H1 (cell line): ENCODE data around the gene RANGRF. TPM values are rescaled to one million over a fixed set of nuclear protein-coding genes. Genes with fewer than 3 reads are reported as not detected.

Source experiments
- CTCF ChIA-PET: fragments of 300-600 bp; sonication (Branson Sonifier 250); formaldehyde crosslinking; loops from one replicate; lab custom pipeline; 2021; ENCODE audit not compliant: partially characterized antibody; lab: Charles Lee
- POLR2A ChIA-PET: fragments of 300-600 bp; sonication (Branson Sonifier 250); formaldehyde crosslinking; loops from one replicate; lab custom pipeline; 2021; ENCODE audit warnings: inconsistent platforms; ENCODE audit not compliant: partially characterized antibody; lab: Charles Lee
- DNase-seq, 2 experiments: peaks; one replicate each; pipeline versions ENCODE4 v3.0.0 to v3.0.0-alpha.2; 2010 to 2022; ENCODE audit warnings: low spot score in 2 of 2, low read depth in 1 of 2, mixed read lengths in 1 of 2
- FAIRE-seq: peaks from 2 replicates; lab custom pipeline; 2011; peaks lifted over from hg19 to GRCh38; lab: Jason Lieb, UNC
- H2AFZ ChIP-seq: 2 replicates; pipeline ENCODE4 v1.8.1; 2012; ENCODE audit warnings: low read length, inconsistent platforms
- H2AK5ac ChIP-seq: 2 replicates; pipeline ENCODE4 v1.6.1; 2013; ENCODE audit warnings: low read depth, low read length
- H2BK120ac ChIP-seq: replicated peaks from 2 replicates; pipeline ENCODE3; 2013; ENCODE audit warnings: low read depth, low read length, inconsistent platforms
- H2BK12ac ChIP-seq: 2 replicates; pipeline ENCODE4 v1.6.1; 2013; ENCODE audit warnings: low read depth, low read length
- H2BK15ac ChIP-seq: 2 replicates; pipeline ENCODE4 v1.6.1; 2013; ENCODE audit warnings: low read length
- H2BK20ac ChIP-seq: 2 replicates; pipeline ENCODE4 v1.6.1; 2013; ENCODE audit warnings: low read length
- H2BK5ac ChIP-seq: 2 replicates; pipeline ENCODE4 v1.6.1; 2013; ENCODE audit warnings: low read depth, low read length
- H3K14ac ChIP-seq: 2 replicates; pipeline ENCODE4 v1.6.1; 2013; ENCODE audit warnings: inconsistent platforms; ENCODE audit not compliant: insufficient read length
- H3K18ac ChIP-seq: 2 replicates; pipeline ENCODE4 v1.6.1; 2013; ENCODE audit warnings: low read length; ENCODE audit errors: extremely low read depth
- H3K23ac ChIP-seq: 2 replicates; pipeline ENCODE4 v1.6.1; 2013; ENCODE audit warnings: inconsistent platforms; ENCODE audit not compliant: insufficient read length
- H3K23me2 ChIP-seq: 2 replicates; pipeline ENCODE4 v1.6.1; 2013; ENCODE audit warnings: low read depth, low read length
- H3K27ac ChIP-seq: 2 replicates; pipeline ENCODE4 v1.6.1; 2011; ENCODE audit warnings: low read depth, low read length, inconsistent platforms
- H3K27me3 ChIP-seq, 4 experiments: replicated peaks in 1 of 4; 1 replicate in 1 of 4; 2 replicates in 3 of 4; pipeline versions ENCODE4 v1.6.1 to v1.8.1; 2011 to 2013; ENCODE audit warnings: low read length in 3 of 4, mild to moderate bottlenecking in 3 of 4, inconsistent platforms in 2 of 4, mixed read lengths in 2 of 4, moderate library complexity in 1 of 4; ENCODE audit not compliant: control insufficient read depth in 3 of 4, insufficient read depth in 3 of 4; ENCODE audit errors: extremely low read depth in 1 of 4
- H3K36me3 ChIP-seq, 4 experiments: 2 replicates each; pipeline versions ENCODE4 v1.6.1 to v1.8.1; 2011 to 2013; ENCODE audit warnings: mild to moderate bottlenecking in 4 of 4, low read length in 3 of 4, moderate library complexity in 2 of 4, control low read depth in 1 of 4, inconsistent platforms in 1 of 4; ENCODE audit not compliant: insufficient read depth in 4 of 4, control insufficient read depth in 2 of 4
- H3K4ac ChIP-seq: replicated peaks from 2 replicates; pipeline ENCODE3; 2013; ENCODE audit warnings: low read length, low read depth, mixed read lengths, inconsistent platforms; ENCODE audit not compliant: insufficient read length
- H3K4me1 ChIP-seq, 4 experiments: replicated peaks in 1 of 4; 1 replicate in 1 of 4; 2 replicates in 3 of 4; pipeline versions ENCODE4 v1.6.1 to v1.8.1; 2011 to 2013; ENCODE audit warnings: low read length in 3 of 4, inconsistent platforms in 2 of 4, mixed read lengths in 1 of 4; ENCODE audit not compliant: insufficient read depth in 4 of 4, control insufficient read depth in 3 of 4
- H3K4me2 ChIP-seq, 2 experiments: 2 replicates each; pipeline versions ENCODE4 v1.6.1 to v1.8.1; 2011 to 2013; ENCODE audit warnings: low read depth in 2 of 2, low read length in 2 of 2, control low read depth in 1 of 2, inconsistent platforms in 1 of 2, mild to moderate bottlenecking in 1 of 2; ENCODE audit not compliant: insufficient read depth in 1 of 2
- H3K4me3 ChIP-seq, 4 experiments: fragments of 200-600, 300-600 bp in 1 of 4; sonication (generic), shearing (Covaris generic), sonication (Bioruptor Twin) in 1 of 4; 2 replicates each; pipeline versions ENCODE4 v1.5.1 to v1.8.1; 2011 to 2016; ENCODE audit warnings: low read length in 4 of 4, low read depth in 3 of 4, control low read depth in 2 of 4, inconsistent platforms in 2 of 4, mild to moderate bottlenecking in 2 of 4, mixed read lengths in 1 of 4, moderate library complexity in 1 of 4; ENCODE audit not compliant: insufficient read depth in 2 of 4; ENCODE audit errors: extremely low read depth in 1 of 4
- H3K56ac ChIP-seq: replicated peaks from 2 replicates; pipeline ENCODE3; 2013; ENCODE audit warnings: low read depth, mild to moderate bottlenecking, mixed read lengths, low read length, inconsistent platforms; ENCODE audit not compliant: insufficient read length
- H3K79me1 ChIP-seq: 2 replicates; pipeline ENCODE4 v1.6.1; 2013; ENCODE audit warnings: low read depth, low read length, control low read depth
- H3K79me2 ChIP-seq, 2 experiments: 2 replicates each; pipeline versions ENCODE4 v1.6.1 to v1.8.1; 2012 to 2013; ENCODE audit warnings: low read length in 2 of 2, mild to moderate bottlenecking in 2 of 2, inconsistent platforms in 1 of 2; ENCODE audit not compliant: insufficient read depth in 2 of 2, control insufficient read depth in 1 of 2
- H3K9ac ChIP-seq, 4 experiments: replicated peaks in 1 of 4; 1 replicate in 1 of 4; 2 replicates in 3 of 4; pipeline versions ENCODE4 v1.6.1 to v1.8.1; 2011 to 2013; ENCODE audit warnings: low read depth in 3 of 4, low read length in 3 of 4, control low read depth in 2 of 4, mild to moderate bottlenecking in 2 of 4, moderate library complexity in 2 of 4, inconsistent platforms in 1 of 4; ENCODE audit errors: extremely low read depth in 1 of 4
- H3K9me3 ChIP-seq, 2 experiments: 2 replicates each; pipeline versions ENCODE4 v1.6.1 to v1.8.1; 2012 to 2013; ENCODE audit warnings: mild to moderate bottlenecking in 2 of 2, moderate library complexity in 2 of 2, control low read depth in 1 of 2, inconsistent platforms in 1 of 2, low read depth in 1 of 2, low read length in 1 of 2, mixed read lengths in 1 of 2; ENCODE audit not compliant: insufficient read depth in 2 of 2
- H4K20me1 ChIP-seq, 2 experiments: replicated peaks in 1 of 2; 2 replicates each; pipeline versions ENCODE3 to v1.8.1; 2011 to 2013; ENCODE audit warnings: inconsistent platforms in 2 of 2, low read length in 2 of 2, mild to moderate bottlenecking in 1 of 2; ENCODE audit not compliant: insufficient read depth in 2 of 2, control insufficient read depth in 1 of 2
- H4K5ac ChIP-seq: 2 replicates; pipeline ENCODE4 v1.6.1; 2013; ENCODE audit warnings: low read length, low read depth, mixed read lengths, inconsistent platforms; ENCODE audit not compliant: insufficient read length
- H4K8ac ChIP-seq: 2 replicates; pipeline ENCODE4 v1.8.0; 2013; ENCODE audit warnings: mild to moderate bottlenecking, moderate library complexity, low read length, inconsistent platforms; ENCODE audit not compliant: insufficient read depth; ENCODE audit errors: extremely low read depth
- H4K91ac ChIP-seq: replicated peaks from 2 replicates; pipeline ENCODE3; 2013; ENCODE audit warnings: low read length, mixed read lengths, inconsistent platforms; ENCODE audit not compliant: insufficient read length
- ATF2 ChIP-seq: IDR thresholded peaks from 2 replicates; pipeline ENCODE4 v1.6.1; 2012; ENCODE audit warnings: low read length, inconsistent platforms
- CBX5 ChIP-seq: fragments of 300-800, 300-1000 bp; sonication (generic); IDR thresholded peaks from 2 replicates; pipeline ENCODE4 v1.7.1; 2016; ENCODE audit warnings: antibody characterized with exemption, low read length, low read depth
- CREB1 ChIP-seq: IDR thresholded peaks from 2 replicates; pipeline ENCODE4 v1.6.1; 2012; ENCODE audit warnings: inconsistent platforms
- E2F6 ChIP-seq: IDR thresholded peaks from 2 replicates; pipeline ENCODE4 v1.6.1; 2012; ENCODE audit warnings: inconsistent platforms
- EZH2 ChIP-seq: fragments of 200-600 bp; sonication (generic); IDR thresholded peaks from 2 replicates; pipeline ENCODE4 v1.7.1; 2012; ENCODE audit warnings: low read depth, mild to moderate bottlenecking, moderate library complexity, low read length, inconsistent platforms; ENCODE audit not compliant: severe bottlenecking
- MAX ChIP-seq: IDR thresholded peaks from 2 replicates; pipeline ENCODE4 v1.6.1; 2012; ENCODE audit warnings: inconsistent platforms
- SAP30 ChIP-seq: fragments of 300-600 bp; sonication (generic); IDR thresholded peaks from 2 replicates; pipeline ENCODE4 v1.7.1; 2012; ENCODE audit warnings: low read length, moderate library complexity, mild to moderate bottlenecking, inconsistent platforms; ENCODE audit not compliant: insufficient read depth, insufficient replicate concordance
- SIN3A ChIP-seq, 2 experiments: IDR thresholded peaks in 1 of 2; conservative IDR thresholded peaks in 1 of 2; 2 replicates each; pipeline ENCODE4 v1.6.1; 2011 to 2012; ENCODE audit warnings: low read length in 2 of 2, improper control_type of control experiment in 1 of 2, low read depth in 1 of 2, mild to moderate bottlenecking in 1 of 2
- SRF ChIP-seq: IDR thresholded peaks from 2 replicates; pipeline ENCODE4 v1.6.1; 2011; ENCODE audit warnings: mild to moderate bottlenecking, low read depth, low read length, moderate library complexity
- TAF1 ChIP-seq: IDR thresholded peaks from 2 replicates; pipeline ENCODE4 v1.6.1; 2011; ENCODE audit warnings: mild to moderate bottlenecking, low read depth, low read length
- WGBS, 2 experiments: shearing (Covaris generic) in 1 of 2; methylation state at CpG; one replicate each; pipeline versions ENCODE4 v1.1.6 to v1.1.7; 2013 to 2015; ENCODE audit warnings: low lambda C conversion rate in 2 of 2, mixed read lengths in 2 of 2, inconsistent platforms in 1 of 2, low coverage in 1 of 2, missing lambda C conversion rate in 1 of 2; ENCODE audit not compliant: insufficient replicate concordance in 2 of 2, insufficient coverage in 1 of 2, insufficient read length in 1 of 2; ENCODE audit errors: extremely low coverage in 1 of 2, missing lambda C conversion rate in 1 of 2; 5-methylcytosine and 5-hydroxymethylcytosine counted together
- polyA plus RNA-seq, 7 experiments: library from polyadenylated mRNA; depleted of rRNA in 3 of 7; stranded (reverse) in 5 of 7; unstranded in 2 of 7; fragments of >200 nt in 5 of 7; fragments of 200-250 nt in 2 of 7; gene quantifications; 1 replicate in 5 of 7; 2 replicates in 1 of 7; 4 replicates in 1 of 7; pipeline versions ENCODE4 v1.2.1 to v1.2.3, GENCODE V29; 2011 to 2013; ENCODE audit warnings: missing spikeins in 2 of 7, mixed read lengths in 2 of 7
- total RNA-seq: library from RNA; stranded (reverse); fragmentation: NEBNext Ultra II Directional; extraction: Animal tissue kit (Norgen Biotek cat#: 25700); gene quantifications from 2 replicates; pipeline ENCODE4 v1.2.1, GENCODE V29; 2021

RANGRF gene
- total and polyA plus RNA-seq, 2 of the 8 experiments (the other 6 are each of a cell fraction or from before 2014, with no cell fraction given): 36.9 to 49.6 TPM

- no peak overlapping the region for H3K4me3 ChIP-seq
- no peak overlapping the region for H2AK5ac ChIP-seq
- H3K36me3 ChIP-seq: no peaks in the 10 kb centered on the region
- peaks cover 2 to 10% (median 5%) of the 10 kb centered on the region in 4 experiments; a peak in 6 of 7 replicates for H3K4me1 ChIP-seq
- H2BK120ac ChIP-seq: no peak overlapping the region
- H4K5ac ChIP-seq: no peak overlapping the region
- H3K23ac ChIP-seq: no peak overlapping the region
- TF ChIP-seq SIN3A (conservative IDR thresholded peaks at IDR 0.05 in 1 of 2, IDR thresholded peaks at IDR 0.05 in 1 of 2; ENCODE audit: low read depth in 1 of 2, low read length in 2 of 2) (no peak), SRF (no peak), CREB1 (no peak), SAP30 (no peak), CBX5 (no peak), ATF2 (no peak), E2F6 (0 out of 2 replicates have a peak, but pooled peaks have one; percentile 6), MAX (0 out of 2 replicates have a peak, but pooled peaks have one; percentile 20), EZH2 (no peak), TAF1 (0 out of 2 replicates have a peak, but pooled peaks have one; percentile 13)
- no peaks in the 10 kb centered on the region for H4K20me1 ChIP-seq
- WGBS, 2 experiments: 77% methylated on average over 5 of the region's 5 CpGs; no CpG with 5 or more reads in 1 of the 2 experiments
- CTCF ChIA-PET: interaction anchor here (0.9 to 7.7 kb wide), 8 partner anchors 7 to 246 kb away, joined by 3 to 56 read pairs (median 3); partner anchors contain the start of gene KRABD2
- H2BK5ac ChIP-seq: no peak overlapping the region
- H3K56ac ChIP-seq: no peak overlapping the region
- no peak for DNase-seq
- H2BK15ac ChIP-seq: no peak overlapping the region
- no peaks in the 10 kb centered on the region for H3K27me3 ChIP-seq
- POLR2A ChIA-PET: interaction anchor here (0.8 to 8.4 kb wide), 13 partner anchors 12 to 166 kb away, joined by 3 to 66 read pairs (median 7); partner anchors contain the start of genes CTC1, KRABD2, RANGRF and RPL26
- FAIRE-seq: peak; percentile 45
- H3K79me1 ChIP-seq: no peaks in the 10 kb centered on the region
- no peak overlapping the region; a peak in 1 of 7 replicates for H3K9ac ChIP-seq
- no peak overlapping the region for H4K8ac ChIP-seq
- no peaks in the 10 kb centered on the region for H3K23me2 ChIP-seq
- H3K4ac ChIP-seq: no peak overlapping the region
- 0 out of 4 replicates have a peak overlapping the region, but pooled peaks of 1 of the 2 experiments have one; percentile 28 for H3K4me2 ChIP-seq
- H2BK12ac ChIP-seq: 0 out of 2 replicates have a peak overlapping the region, but pooled peaks have one; percentile 4
- H2AFZ ChIP-seq: peak overlapping the region; percentile 94
- no peaks in the 10 kb centered on the region for H3K9me3 ChIP-seq
- H3K27ac ChIP-seq: no peak overlapping the region
- H3K18ac ChIP-seq: no peak overlapping the region
- no peak overlapping the region for H3K14ac ChIP-seq
- no peak overlapping the region for H2BK20ac ChIP-seq
- H4K91ac ChIP-seq: no peak overlapping the region
- H3K79me2 ChIP-seq: no peaks in the 10 kb centered on the region
Observed at GRCh38 chr17:8338753-8339140, 50.3 kb downstream of the RANGRF start.
